ENCODE data around the gene HSPA12B.

HSPA12B gene

GRCh38 chr20:3721912-3722311 lies 10.6 kb upstream of the HSPA12B start:
- DNase-seq = no peak
- H3K9me3 ChIP-seq = no peaks in the 10 kb centered on the region
- no peak overlapping the region for H3K4me3 ChIP-seq (ENCODE audit: low read depth, low read length)
- no peaks in the 10 kb centered on the region for H3K36me3 ChIP-seq
- no peaks in the 10 kb centered on the region for H3K4me1 ChIP-seq
- no peaks in the 10 kb centered on the region for H3K27me3 ChIP-seq
- no peak for TF ChIP-seq CTCF (IDR thresholded peaks at IDR 0.05; ENCODE audit: low read depth, low read length)

GRCh38 chr20:3723284-3723683 lies 9.2 kb upstream of the HSPA12B start:
- no peaks in the 10 kb centered on the region for H3K27me3 ChIP-seq
- no peaks in the 10 kb centered on the region for H3K4me1 ChIP-seq
- no peak for TF ChIP-seq CTCF (IDR thresholded peaks at IDR 0.05; ENCODE audit: low read depth, low read length)
- H3K9me3 ChIP-seq = no peaks in the 10 kb centered on the region
- no peak for DNase-seq
- no peaks in the 10 kb centered on the region for H3K36me3 ChIP-seq
- no peak overlapping the region for H3K4me3 ChIP-seq (ENCODE audit: low read depth, low read length)

GRCh38 chr20:3724356-3724755 lies 8.1 kb upstream of the HSPA12B start:
- Histone ChIP-seq H3K4me1 (no peaks in the 10 kb centered on the region), H3K4me3 (ENCODE audit: low read depth, low read length) (no peak overlapping the region), H3K9me3 (no peaks in the 10 kb centered on the region), H3K36me3 (no peaks in the 10 kb centered on the region), H3K27me3 (no peaks in the 10 kb centered on the region)
- TF ChIP-seq CTCF (IDR thresholded peaks at IDR 0.05; ENCODE audit: low read depth, low read length) = no peak
- no peak for DNase-seq

- no peaks in the 10 kb centered on the region for H3K9me3 ChIP-seq
- no peak for DNase-seq
- no peaks in the 10 kb centered on the region for H3K4me1 ChIP-seq
- H3K27me3 ChIP-seq = no peaks in the 10 kb centered on the region
- 0 out of 2 replicates have a peak overlapping the region, but pooled peaks have one; percentile 6 for H3K4me3 ChIP-seq (ENCODE audit: low read depth, low read length)
- no peaks in the 10 kb centered on the region for H3K36me3 ChIP-seq
- TF ChIP-seq CTCF (IDR thresholded peaks at IDR 0.05; ENCODE audit: low read depth, low read length) = no peak
Observed at GRCh38 chr20:3727401-3728021, 5.0 kb upstream of the HSPA12B start.

- Histone ChIP-seq H3K36me3 (no peaks in the 10 kb centered on the region), H3K9me3 (no peaks in the 10 kb centered on the region), H3K4me3 (ENCODE audit: low read depth, low read length) (no peak overlapping the region), H3K27me3 (no peaks in the 10 kb centered on the region), H3K4me1 (no peaks in the 10 kb centered on the region)
- DNase-seq = no peak
- no peak for TF ChIP-seq CTCF (IDR thresholded peaks at IDR 0.05; ENCODE audit: low read depth, low read length)
Observed at GRCh38 chr20:3728354-3728753, 4.1 kb upstream of the HSPA12B start.

- no peaks in the 10 kb centered on the region for H3K27me3 ChIP-seq
- TF ChIP-seq CTCF (IDR thresholded peaks at IDR 0.05; ENCODE audit: low read depth, low read length) = no peak
Observed at GRCh38 chr20:3728876-3729275, 3.6 kb upstream of the HSPA12B start.

More at GRCh38 chr20:3728876-3729275, 3.6 kb upstream of the HSPA12B start:
- Histone ChIP-seq H3K4me3 (ENCODE audit: low read depth, low read length) (no peak overlapping the region), H3K9me3 (no peaks in the 10 kb centered on the region), H3K36me3 (no peaks in the 10 kb centered on the region), H3K4me1 (no peaks in the 10 kb centered on the region)
- no peak for DNase-seq
